ENCODE measurements around the gene RMRP. TPM values are rescaled to one million over a fixed set of nuclear protein-coding genes. Genes with fewer than 3 reads are reported as not detected.

The RMRP gene
- total RNA-seq, 4 donors from 2014 or later = 3,539 to 11,174 (median 6,303) TPM

DNA sequence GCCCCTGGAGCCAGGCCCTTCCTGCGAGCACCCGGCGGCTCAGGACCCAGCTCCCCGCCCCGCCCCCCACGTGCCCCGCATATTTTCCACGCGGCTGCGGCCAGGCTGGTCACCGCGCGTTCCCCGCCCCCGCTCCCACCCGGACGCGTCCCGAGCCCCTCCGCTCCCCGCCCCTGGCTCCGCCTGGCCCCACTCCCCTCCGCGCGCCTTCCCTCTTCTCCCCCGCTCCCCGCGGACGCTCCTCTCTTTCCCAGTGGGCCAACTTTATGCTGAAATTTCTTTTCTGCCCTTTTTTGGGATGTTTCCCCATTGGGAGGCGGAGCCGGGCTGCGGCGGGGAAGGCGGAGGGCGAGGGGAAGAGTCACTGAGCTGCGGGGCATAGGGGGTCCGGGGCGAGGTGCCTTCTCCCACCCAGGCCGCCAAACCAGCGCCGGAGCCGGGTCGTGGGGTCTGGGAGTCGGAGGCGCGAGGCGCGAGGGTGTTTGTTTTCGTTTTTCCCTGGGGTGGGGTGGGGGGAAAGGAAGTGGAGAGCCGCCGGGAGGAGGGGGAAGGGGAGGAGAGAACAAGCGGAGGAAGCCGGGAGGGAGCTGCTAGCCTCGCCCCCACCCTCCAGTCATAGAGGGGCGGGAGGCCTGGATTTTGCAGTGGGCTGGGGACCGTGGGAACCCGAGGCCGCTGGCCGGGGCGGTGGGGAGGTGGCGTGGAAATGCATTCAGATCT lies 33.0 kb upstream of the RMRP start:
- Histone ChIP-seq H3K4me1 (peaks cover 5 to 7% of the 10 kb centered on the region in 2 donors), H3K36me3 (no peaks in the 10 kb centered on the region), H3K27ac (peak overlapping the region; percentile 85 to 94 (median 87)), H3K4me3 (replicated peaks in 1 of 3) (peak overlapping the region in 2 of 3 donors; percentile 78 to 92), H3K27me3 (no peaks in the 10 kb centered on the region), H3K9me3 (no peaks in the 10 kb centered on the region)
- intact Hi-C loops (cut with DNase I) = no loop called here
- DNase-seq = peak; percentile 64 to 75
- TF ChIP-seq, protein P1, sequence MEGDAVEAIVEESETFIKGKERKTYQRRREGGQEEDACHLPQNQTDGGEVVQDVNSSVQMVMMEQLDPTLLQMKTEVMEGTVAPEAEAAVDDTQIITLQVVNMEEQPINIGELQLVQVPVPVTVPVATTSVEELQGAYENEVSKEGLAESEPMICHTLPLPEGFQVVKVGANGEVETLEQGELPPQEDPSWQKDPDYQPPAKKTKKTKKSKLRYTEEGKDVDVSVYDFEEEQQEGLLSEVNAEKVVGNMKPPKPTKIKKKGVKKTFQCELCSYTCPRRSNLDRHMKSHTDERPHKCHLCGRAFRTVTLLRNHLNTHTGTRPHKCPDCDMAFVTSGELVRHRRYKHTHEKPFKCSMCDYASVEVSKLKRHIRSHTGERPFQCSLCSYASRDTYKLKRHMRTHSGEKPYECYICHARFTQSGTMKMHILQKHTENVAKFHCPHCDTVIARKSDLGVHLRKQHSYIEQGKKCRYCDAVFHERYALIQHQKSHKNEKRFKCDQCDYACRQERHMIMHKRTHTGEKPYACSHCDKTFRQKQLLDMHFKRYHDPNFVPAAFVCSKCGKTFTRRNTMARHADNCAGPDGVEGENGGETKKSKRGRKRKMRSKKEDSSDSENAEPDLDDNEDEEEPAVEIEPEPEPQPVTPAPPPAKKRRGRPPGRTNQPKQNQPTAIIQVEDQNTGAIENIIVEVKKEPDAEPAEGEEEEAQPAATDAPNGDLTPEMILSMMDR (IDR thresholded peaks at IDR 0.05) = no peak
- peak in 1 of 2 donors; percentile 44 for TF ChIP-seq POLR2A (IDR thresholded peaks at IDR 0.05)
- WGBS, 2 donors = 0 to 1% methylated on average over 25 to 37 of the region's 61 CpGs

DNA sequence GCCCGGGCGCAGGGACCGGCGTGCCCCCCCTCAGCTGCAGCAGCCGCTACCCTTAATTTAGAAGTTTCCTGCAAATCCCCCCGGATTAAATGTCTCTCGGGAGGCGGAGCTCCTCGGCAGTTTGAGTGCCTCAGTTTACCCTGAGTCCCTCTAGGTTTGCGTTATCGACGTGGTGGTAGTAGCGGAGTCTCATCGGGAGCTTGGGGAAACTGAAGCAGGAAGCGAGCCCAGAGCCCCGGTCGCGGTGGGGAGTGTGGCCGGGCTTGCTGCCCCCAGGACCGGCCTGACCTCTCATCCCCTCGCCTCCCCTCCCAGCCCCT lies 32.4 kb upstream of the RMRP start:
- Histone ChIP-seq H3K36me3 (no peaks in the 10 kb centered on the region), H3K4me3 (replicated peaks in 1 of 3) (peak overlapping the region in 2 of 3 donors; percentile 55 to 78), H3K9me3 (no peaks in the 10 kb centered on the region), H3K27me3 (no peaks in the 10 kb centered on the region), H3K4me1 (peaks cover 5 to 6% of the 10 kb centered on the region in 2 donors), H3K27ac (peak overlapping the region; percentile 85 to 94 (median 87))
- intact Hi-C loops (cut with DNase I) = no loop called here
- TF ChIP-seq, protein P1 (IDR thresholded peaks at IDR 0.05) = no peak
- TF ChIP-seq POLR2A (IDR thresholded peaks at IDR 0.05) = no peak
- WGBS, 2 donors = 0% methylated on average over 3 to 10 of the region's 21 CpGs
- no peak for DNase-seq

DNA sequence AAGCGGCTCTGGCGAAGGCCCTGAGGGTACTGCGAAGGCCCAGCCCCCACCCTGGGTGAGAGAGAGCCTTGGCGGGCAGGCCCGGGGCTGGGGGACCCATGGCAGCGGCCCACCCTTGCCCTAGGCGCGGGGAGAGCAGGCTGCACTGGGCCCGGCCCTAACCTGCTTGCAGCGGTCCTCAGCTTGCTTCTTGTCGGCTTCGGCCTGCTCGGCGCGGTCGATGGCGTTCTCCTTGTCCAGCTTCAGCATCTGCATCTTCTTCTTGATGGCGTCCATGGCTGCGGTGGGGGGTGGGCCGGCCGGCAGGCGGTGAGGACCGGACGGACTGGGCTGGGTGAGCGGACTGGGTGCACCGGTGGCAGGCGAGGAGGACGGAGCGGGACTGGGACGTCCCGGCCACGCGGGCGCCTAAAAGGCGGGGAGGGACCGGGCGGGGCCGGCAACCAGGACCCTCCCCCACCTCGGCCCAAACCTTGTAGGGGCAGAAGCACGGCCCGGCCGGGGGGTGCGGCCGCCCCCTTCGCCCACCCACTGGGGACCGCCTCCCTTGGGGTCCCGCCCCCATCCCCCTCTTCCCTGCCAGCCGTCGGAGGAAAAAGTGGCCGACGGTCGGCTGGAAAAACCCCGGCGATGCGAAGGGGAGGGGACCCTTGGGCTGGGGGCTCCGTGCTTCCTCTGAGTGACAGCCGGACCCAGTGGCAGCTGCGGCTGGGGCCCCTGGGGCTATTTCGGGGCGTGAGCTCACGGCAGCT lies 31.9 kb upstream of the RMRP start, which contains the start of gene TPM2:
Gene TPM2, minus strand, starts transcription at position 384 of the 752 bp plus-strand sequence. Its CDS starts 108 bp downstream, at position 276.
- TF ChIP-seq POLR2A (IDR thresholded peaks at IDR 0.05) = no peak
- TF ChIP-seq, protein P1 (IDR thresholded peaks at IDR 0.05) = no peak
- Histone ChIP-seq H3K36me3 (peaks cover 0 to 5% of the 10 kb centered on the region in 2 donors), H3K27me3 (no peaks in the 10 kb centered on the region), H3K27ac (peak within 1 kb of the TSS; percentile 85 to 94 (median 87)), H3K4me1 (peaks cover 5 to 6% of the 10 kb centered on the region in 2 donors), H3K4me3 (replicated peaks in 1 of 3) (peak within 1 kb of the TSS in 2 of 3 donors; percentile 78 to 92), H3K9me3 (no peaks in the 10 kb centered on the region)
- intact Hi-C loops (cut with DNase I) = no loop called here
- peak; percentile 28 for DNase-seq
- 39 to 42% methylated on average over 19 to 41 of the region's 61 CpGs for WGBS, 2 donors

DNA sequence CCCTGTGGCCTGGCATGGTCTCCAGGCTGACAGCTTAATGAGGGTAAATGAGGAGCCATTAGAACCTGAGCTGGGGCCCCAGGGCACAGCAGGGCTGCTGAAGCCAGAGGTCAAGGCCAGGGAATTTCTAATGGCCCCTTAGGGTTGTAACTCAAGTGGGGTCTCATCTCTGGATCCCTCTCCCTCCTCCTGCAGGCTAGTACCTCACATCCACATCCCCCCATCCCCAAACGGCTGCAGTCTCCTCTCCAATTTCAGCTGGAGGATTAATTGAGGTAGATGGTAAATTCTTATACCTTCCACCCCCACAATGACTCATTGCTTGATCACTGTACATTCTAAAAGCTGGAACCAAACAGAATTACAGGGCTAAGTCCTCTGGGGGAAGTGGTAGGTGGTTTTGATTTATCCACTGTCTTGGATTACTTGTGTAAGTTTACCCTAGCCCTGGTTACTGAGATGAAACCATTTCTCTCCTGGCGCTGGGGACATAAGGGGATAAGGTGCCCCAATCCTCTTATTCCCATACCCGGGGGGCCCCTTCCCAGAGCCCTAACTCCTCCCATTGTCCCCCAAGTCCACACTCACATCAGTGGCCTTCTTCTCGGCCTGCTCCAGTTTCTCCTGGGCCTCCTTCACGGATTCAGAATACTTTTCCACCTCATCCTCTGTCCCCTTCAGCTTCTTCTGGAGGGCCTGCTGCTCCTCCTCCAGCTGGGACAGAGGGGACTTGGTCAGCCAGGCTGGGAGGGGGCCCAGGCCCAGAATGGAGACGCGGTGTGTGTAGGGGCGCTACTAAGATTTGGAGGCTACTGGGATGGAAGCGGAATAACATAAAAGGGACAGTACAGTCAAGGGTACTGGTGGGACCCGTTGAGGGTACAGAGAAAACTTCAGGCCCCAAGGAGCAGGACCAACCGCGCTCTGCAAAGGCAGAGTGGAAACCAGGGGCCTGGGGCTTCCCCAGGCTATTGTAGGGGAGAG lies 31.0 kb upstream of the RMRP start:
- WGBS, 2 donors = 82 to 83% methylated on average over 12 of the region's 12 CpGs
- Histone ChIP-seq H3K36me3 (peaks cover 0 to 6% of the 10 kb centered on the region in 2 donors), H3K4me3 (replicated peaks in 1 of 3) (peak overlapping the region in 1 of 3 donors; percentile 78), H3K9me3 (no peaks in the 10 kb centered on the region), H3K4me1 (peaks cover 5 to 6% of the 10 kb centered on the region in 2 donors), H3K27ac (peak overlapping the region in 2 of 3 donors; percentile 19 to 32), H3K27me3 (no peaks in the 10 kb centered on the region)
- DNase-seq = no peak
- TF ChIP-seq, protein P1 (IDR thresholded peaks at IDR 0.05) = no peak
- TF ChIP-seq POLR2A (IDR thresholded peaks at IDR 0.05) = no peak
- intact Hi-C loops (cut with DNase I) = no loop called here
